Renal cortex interstitium (tissue), 11 donors: ENCODE measurements around the gene MZT2A. TPM values are rescaled to one million over a fixed set of nuclear protein-coding genes. Genes with fewer than 3 reads are reported as not detected.
"Not testable (repeated sequence)": the region's sequence is repeated elsewhere in the genome, so short reads cannot be mapped to it uniquely, and the experiment has no call there.

ENCODE experiments used
- DNase-seq, 11 donors: peaks; one replicate each; pipeline ENCODE4 v3.0.0-alpha.2; 2013; ENCODE audit warnings: low read depth in 9 of 11, low spot score in 4 of 11; ENCODE audit errors: extremely low read depth in 1 of 11
- polyA plus RNA-seq, 3 donors: library from polyadenylated mRNA; unstranded; fragments of 120-200 nt; gene quantifications; one replicate each; pipeline ENCODE4 v1.2.1, GENCODE V29; 2013; ENCODE audit not compliant: insufficient read length in 3 of 3

MZT2A gene
- polyA plus RNA-seq, 3 donors = 41.9 to 84.7 (median 67.9) TPM

GRCh38 chr2:131511291-131511968 is 19.2 kb upstream of the MZT2A start:
- DNase-seq = peak in 2 of 11 donors; percentile 53 to 61

- no peak for DNase-seq
Observed at GRCh38 chr2:131509615-131510014, 17.4 kb upstream of the MZT2A start.

GRCh38 chr2:131504082-131504750 is 12.0 kb upstream of the MZT2A start:
- DNase-seq = not testable (repeated sequence)

DNA sequence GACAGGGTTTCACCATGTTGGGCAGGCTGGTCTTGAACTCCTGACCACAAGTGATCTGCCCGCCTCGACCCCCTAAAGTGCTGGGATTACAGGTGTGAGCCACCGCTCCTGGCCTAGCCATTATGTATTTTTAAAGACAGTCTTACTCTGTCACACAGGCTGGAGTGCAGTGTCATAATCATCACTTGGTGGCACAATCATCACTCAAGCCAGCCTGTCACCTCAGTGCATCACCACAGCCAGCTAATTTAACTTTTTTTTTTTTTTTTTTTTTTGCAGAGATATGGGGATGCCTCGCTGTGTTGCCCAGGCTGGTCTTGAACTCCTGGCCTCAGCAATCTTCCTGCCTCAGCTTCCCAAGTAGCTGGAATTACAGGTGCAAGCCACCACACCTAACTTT is 11.4 kb upstream of the MZT2A start:
- not testable (repeated sequence) for DNase-seq

- not testable (repeated sequence) for DNase-seq
Observed at GRCh38 chr2:131498321-131498973, 6.2 kb upstream of the MZT2A start.

- DNase-seq = not testable (repeated sequence)
Observed at GRCh38 chr2:131495506-131495905, 3.3 kb upstream of the MZT2A start.

GRCh38 chr2:131493199-131493968 is 1.2 kb upstream of the MZT2A start:
- no peak for DNase-seq

DNA sequence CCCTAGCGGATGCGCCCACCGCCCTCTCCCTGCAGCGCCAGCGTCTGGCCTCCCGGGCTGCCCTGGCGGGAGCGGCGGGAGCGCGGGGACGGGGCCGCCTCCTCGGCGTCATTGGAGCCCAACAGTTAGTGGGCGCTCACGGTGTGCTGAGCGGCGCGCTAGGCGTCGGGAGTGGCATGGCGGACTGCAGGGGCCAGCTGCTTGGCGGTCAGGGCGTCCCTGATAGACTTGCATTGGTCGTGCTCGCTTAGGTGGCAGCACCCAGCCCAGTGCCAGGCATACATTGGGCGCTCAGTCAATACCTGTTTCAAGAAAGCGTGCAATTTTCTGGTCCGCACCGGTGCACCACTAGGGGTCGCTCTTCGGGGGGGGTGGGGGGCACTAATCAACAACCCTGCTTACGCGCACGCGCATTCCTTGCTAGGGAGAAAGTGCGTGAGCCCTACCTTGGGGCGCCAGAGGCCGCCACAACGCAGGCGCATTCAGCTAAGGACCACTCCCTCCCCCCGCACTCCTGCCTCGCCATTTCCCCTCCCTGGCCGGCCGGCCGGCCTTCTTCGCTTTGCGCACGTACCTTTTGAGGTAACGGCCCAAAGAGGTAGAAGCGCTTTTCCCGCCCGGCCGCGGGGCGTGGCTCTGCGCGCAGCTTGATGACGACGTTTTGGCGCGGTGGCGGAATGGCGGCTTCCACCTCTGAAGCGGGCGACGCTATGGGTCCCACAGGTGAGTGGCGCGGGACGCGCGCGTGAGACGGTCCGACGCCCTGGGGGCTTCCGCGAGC is 411 bp upstream of the MZT2A start:
- DNase-seq = peak; percentile 81 to 94 (median 91)

DNA sequence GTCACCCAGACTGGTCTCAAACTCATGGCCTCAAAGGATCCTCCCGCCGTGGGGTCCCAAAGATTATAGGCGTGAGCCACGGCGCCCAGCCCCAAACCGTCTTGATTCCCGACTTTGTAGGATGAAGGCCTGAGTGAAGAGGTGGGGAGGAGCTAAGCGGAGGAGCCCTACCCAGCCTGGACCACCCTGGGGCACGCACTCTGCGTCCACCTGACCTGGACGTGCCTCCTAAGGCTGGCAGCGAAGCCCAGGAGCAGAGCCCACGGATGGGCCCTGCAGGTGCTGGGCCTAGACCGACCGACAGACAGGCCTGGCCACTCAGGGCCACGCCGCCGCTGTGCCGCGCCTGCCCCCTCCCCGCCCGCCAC is 744 bp downstream of the MZT2A start:
- not testable (repeated sequence) for DNase-seq

DNA sequence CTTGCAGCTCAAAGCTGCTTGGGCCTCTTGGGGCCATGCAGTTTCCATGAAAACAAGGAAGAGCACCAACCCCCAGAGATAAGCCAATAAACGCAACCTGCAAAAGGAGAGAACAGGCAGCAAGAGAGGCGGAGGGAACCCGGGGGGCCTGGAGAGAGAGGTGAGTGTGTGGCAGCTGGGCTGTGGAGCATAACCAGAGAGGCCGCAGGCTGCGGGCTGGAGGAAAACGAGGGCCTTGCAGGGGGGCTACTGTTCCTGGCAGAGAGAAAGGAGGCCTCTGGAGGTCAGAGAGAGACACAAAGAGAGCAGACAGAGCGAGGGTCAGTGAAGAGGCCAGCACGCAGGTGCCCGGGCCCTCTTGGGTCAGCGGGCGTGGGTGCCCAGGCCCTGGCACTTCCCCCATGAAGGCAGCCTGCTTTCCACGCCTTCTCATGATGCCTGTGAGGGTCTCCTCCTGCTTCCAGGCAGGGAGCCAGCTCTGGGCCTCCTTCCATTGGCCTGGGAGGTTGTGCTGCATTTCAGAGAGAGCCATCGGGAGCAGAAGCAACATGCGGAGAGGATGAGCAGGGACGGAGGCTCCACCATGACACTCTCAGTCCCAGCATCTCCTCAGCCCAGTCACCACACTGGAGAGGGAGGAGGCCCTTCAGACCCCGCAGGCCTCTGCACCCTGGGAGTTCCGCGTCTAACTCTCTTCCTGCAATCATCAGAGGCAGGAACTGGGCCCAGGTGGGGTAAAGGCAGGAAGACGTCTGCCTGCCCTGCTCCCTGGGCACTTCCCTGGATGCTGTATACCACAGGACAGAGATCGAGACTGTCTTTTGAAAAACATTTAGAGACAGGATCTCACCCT is 1.4 kb downstream of the MZT2A start:
- DNase-seq = not testable (repeated sequence)

DNA sequence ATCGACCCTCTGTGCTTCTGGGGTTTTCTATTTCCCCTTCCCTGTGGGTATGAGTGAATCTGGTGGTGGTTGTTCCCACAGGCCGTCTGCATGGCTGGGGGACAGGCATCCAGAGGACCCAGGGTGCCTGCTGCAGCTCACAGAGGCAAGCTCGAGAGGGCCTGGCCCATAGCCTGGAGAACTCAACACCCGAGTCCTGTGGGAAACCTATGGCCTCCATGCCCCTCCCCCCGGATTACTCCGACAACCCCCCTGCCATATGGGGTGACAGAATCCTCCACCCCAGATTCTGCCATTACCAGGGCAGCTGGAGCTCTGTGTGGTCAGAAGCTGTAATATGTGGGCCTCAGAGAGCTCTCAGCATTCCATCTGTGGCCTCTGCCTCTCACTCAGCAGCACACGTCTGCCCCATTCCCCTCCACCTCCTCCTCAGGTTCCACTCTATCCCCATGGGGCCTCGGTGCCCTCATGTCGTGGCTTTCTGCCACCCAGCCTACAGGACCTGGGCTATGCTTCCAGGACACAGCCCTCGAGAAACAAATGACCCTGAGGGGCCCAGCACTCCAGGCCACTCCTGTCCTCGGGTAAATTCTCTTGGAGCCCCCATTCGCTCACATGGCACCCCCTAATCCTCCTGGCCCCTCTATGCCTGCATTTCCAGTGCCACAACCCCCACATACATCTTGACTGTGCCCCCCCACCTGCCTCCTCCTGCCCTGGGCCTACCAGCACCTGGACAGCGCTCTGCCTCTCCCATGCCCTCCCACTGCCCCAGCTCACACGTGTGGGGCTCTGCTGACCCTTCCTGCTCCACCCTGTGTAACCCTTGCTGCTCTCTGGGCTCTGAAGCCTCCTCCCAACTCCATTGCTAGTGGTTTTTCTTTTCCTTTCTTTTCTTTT is 3.6 kb downstream of the MZT2A start:
- DNase-seq = no peak

GRCh38 chr2:131486201-131486902 is 5.8 kb downstream of the MZT2A start:
- DNase-seq = not testable (repeated sequence)

GRCh38 chr2:131484906-131485460 is 7.2 kb downstream of the MZT2A start:
- not testable (repeated sequence) for DNase-seq

DNA sequence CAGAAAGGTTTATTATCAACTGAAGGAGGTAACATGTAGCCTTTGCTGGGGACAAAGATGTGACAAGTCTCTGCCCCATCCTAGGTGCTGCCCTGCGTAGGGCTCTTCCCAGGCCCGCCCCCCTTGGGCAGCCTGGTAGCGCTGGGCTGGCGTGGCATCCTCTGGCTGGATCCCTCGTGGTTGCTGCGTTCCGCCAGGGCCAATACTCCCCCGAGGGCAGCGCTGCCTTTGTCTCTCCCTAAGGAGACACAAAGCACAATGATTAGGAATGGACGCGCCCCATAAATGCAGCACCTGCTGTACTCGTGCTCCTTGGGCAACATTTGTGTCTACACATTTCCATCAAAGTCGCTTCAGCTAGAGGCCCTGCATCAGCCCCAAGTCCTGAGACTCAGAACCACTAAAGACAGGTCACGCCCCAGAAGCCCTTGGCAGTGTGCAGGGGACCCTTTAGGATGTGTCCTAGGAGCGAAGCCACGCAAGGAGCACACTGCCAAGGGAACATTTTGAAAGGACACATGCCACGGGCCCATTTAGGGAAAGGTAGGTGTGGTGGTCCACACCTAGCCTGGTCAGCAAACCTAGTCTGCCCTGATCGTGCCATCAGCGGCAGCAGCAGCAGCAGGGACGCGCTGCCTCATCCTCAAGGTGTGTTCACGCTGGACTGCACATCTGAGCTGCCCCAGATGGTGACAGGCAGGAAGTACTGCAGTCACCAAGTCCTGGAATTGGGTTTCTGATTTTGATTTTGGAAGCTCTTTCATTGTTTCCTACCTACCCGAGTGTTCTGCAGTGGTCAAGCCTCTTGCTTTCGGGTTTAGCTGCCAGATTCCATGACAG is 8.0 kb downstream of the MZT2A start:
- DNase-seq = not testable (repeated sequence)

GRCh38 chr2:131482506-131483155 is 9.6 kb downstream of the MZT2A start:
- DNase-seq = not testable (repeated sequence)
